HTERT RPE-1 (cell line): Measurements from ENCODE around the gene MYL6.
"Not testable (repeated sequence)": the region's sequence is repeated elsewhere in the genome, so short reads cannot be mapped to it uniquely, and the experiment has no call there.

Experiments used
- in situ Hi-C: fragments of 300-500 bp; cut with MboI; formaldehyde crosslinking; loops from 4 replicates; pipeline ENCODE4 v1.14.3; 2020; ENCODE audit warnings: low sequenced_read_pairs

The MYL6 gene

GRCh38 chr12:56156464-56157200 lies 1.5 kb upstream of the MYL6 start:
- in situ Hi-C loops: not testable (repeated sequence)

- in situ Hi-C loops: no loop called here
These were observed 744 bp upstream of the MYL6 start for GRCh38 chr12:56157201-56158028.

GRCh38 chr12:56158926-56159461 lies 835 bp downstream of the MYL6 start:
- in situ Hi-C loops: no loop called here

GRCh38 chr12:56159482-56160192 lies 1.5 kb downstream of the MYL6 start:
- in situ Hi-C loops: no loop called here

GRCh38 chr12:56160193-56160763 lies 2.1 kb downstream of the MYL6 start:
- in situ Hi-C loops: no loop called here

GRCh38 chr12:56160894-56161689 lies 2.9 kb downstream of the MYL6 start:
- in situ Hi-C loops: no loop called here

- in situ Hi-C loops: no loop called here
These were observed 3.7 kb downstream of the MYL6 start for GRCh38 chr12:56161690-56162351.

- in situ Hi-C loops: no loop called here
These were observed 4.5 kb downstream of the MYL6 start for GRCh38 chr12:56162468-56163290.

- in situ Hi-C loops: no loop called here
These were observed 5.6 kb downstream of the MYL6 start for GRCh38 chr12:56163533-56164344.

GRCh38 chr12:56164345-56164729 lies 6.2 kb downstream of the MYL6 start:
- in situ Hi-C loops: no loop called here

GRCh38 chr12:56165369-56165768 lies 7.2 kb downstream of the MYL6 start:
- in situ Hi-C loops: no loop called here

GRCh38 chr12:56169229-56169759 lies 11.1 kb downstream of the MYL6 start:
- in situ Hi-C loops: no loop called here

GRCh38 chr12:56172839-56173238 lies 14.7 kb downstream of the MYL6 start:
- in situ Hi-C loops: no loop called here

- in situ Hi-C loops: no loop called here
These were observed 20.2 kb downstream of the MYL6 start for GRCh38 chr12:56178347-56178746.

- in situ Hi-C loops: no loop called here
These were observed 28.8 kb downstream of the MYL6 start for GRCh38 chr12:56186957-56187356.

- in situ Hi-C loops: no loop called here
These were observed 30.1 kb downstream of the MYL6 start for GRCh38 chr12:56188131-56188777.

GRCh38 chr12:56188778-56189098 lies 30.6 kb downstream of the MYL6 start:
- in situ Hi-C loops: no loop called here
